ENCODE data around the gene OTOS. TPM values are rescaled to one million over a fixed set of nuclear protein-coding genes. Genes with fewer than 3 reads are reported as not detected.

OTOS gene
- total RNA-seq, 1 donor from 2014 or later, result not detected

DNA sequence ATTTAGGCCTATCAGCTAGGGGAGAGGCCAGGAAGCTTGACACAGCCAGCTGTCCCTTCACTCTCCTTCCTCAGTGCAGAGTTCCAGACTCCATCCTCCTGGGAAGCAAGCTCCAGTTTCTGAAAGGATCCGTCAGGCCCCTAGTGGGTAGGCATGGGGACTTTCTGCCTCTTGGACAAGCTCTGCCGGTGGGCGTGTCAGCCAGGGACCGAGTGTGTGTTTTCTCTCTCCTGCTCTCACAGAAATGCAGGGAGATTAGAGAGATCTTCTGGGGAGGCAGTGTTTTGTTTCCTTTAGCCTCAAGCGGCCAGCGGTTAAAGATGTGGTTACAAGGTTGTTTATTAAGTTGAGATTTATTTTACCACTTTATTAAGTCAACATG is 29.9 kb upstream of the OTOS start:
- TF ChIP-seq, protein P1, sequence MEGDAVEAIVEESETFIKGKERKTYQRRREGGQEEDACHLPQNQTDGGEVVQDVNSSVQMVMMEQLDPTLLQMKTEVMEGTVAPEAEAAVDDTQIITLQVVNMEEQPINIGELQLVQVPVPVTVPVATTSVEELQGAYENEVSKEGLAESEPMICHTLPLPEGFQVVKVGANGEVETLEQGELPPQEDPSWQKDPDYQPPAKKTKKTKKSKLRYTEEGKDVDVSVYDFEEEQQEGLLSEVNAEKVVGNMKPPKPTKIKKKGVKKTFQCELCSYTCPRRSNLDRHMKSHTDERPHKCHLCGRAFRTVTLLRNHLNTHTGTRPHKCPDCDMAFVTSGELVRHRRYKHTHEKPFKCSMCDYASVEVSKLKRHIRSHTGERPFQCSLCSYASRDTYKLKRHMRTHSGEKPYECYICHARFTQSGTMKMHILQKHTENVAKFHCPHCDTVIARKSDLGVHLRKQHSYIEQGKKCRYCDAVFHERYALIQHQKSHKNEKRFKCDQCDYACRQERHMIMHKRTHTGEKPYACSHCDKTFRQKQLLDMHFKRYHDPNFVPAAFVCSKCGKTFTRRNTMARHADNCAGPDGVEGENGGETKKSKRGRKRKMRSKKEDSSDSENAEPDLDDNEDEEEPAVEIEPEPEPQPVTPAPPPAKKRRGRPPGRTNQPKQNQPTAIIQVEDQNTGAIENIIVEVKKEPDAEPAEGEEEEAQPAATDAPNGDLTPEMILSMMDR (IDR thresholded peaks at IDR 0.05), result no peak
- no peak overlapping the region for H3K4me3 ChIP-seq
- H3K4me1 ChIP-seq, result no peaks in the 10 kb centered on the region
- intact Hi-C loops (cut with DNase I), result no loop called here
- H3K27ac ChIP-seq, result no peak overlapping the region
- H3K9me3 ChIP-seq, result no peaks in the 10 kb centered on the region
- ATAC-seq (no peak), DNase-seq (peak; percentile 53)
- peaks cover 9% of the 10 kb centered on the region for H3K27me3 ChIP-seq
- H3K36me3 ChIP-seq, result no peaks in the 10 kb centered on the region

DNA sequence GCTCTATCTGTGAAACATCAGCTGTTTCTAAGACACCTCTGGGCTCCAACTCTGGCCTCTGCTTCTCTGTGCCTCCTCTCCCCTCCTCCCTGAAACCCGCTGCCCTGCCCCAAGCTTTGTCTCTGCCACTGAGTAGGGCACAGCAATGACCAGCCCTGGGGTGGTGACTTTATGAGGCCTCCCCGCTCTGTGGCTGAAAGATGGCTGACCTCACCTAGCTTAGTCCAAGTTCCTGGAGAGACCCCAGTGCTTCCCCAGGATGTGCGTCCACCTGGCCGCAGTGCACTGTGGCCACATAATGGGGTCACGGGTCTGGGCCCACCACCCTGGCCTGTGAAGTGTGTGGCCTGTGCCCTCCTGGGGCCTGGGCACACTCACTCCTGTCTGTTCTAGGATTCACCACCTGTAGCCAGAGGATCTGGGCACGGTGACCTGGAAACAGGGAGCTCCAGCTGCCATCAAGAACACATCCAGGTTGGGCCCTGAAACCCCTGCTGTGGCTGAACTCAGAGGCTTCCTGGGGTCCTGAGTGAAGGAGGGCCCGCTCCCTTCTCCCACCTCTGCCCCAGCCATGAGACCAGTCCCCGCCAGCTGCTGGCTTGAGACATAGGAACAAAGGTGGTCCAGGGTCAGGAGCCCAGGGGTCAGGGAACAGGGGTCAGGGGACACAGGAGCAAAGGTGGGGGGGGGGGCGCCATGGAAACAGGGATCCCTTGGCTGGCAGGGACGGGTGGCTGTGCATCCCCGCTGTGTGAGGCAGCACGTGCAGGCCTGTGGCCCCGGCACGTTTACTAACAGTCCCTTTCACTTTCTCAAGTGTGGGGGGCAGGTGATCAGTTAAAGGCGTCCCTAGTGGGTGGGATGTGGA is 29.3 kb upstream of the OTOS start:
- intact Hi-C loops (cut with DNase I), result no loop called here

DNA sequence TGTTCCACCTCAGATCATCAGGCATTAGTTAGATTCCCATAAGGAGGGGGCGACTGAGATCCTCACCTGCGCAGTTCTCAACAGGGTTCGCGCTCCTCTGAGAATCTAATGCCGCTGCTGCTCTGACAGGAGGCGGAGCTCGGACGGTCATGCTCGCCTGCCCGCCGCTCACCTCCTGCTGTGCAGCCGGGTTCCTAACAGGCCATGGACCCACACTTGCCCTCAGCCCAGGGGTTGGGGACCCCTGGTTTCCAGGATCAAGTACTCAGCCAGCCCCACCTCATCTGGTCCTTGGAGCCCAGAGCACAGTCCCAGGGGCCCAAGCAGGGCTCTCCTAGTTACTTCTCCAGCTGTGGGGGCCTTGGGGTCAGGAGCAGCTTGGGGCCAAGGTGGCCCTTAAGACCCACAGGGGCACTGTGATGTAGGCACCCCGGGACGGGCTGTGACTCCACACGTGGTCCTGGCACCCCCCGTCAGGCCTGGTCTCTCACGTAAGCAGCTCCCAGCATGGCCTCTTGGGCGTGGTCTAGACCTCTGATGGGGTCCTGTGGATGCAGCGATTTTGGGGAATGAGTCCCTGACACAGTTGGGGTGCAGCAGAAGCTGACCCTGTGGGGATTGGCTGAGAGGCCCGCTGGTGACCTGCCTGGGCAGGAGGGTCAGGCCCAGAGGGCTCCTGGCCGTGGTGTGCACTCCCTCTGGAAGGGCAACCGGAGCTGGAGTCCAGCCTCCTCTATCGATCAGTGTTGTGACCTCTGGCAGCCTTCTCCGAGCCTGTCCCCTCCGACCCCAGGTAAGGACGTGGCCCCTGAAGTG is 28.3 kb upstream of the OTOS start:
- TF ChIP-seq, protein P1 (IDR thresholded peaks at IDR 0.05), result no peak
- H3K4me3 ChIP-seq, result no peak overlapping the region
- no peaks in the 10 kb centered on the region for H3K36me3 ChIP-seq
- ATAC-seq (no peak), DNase-seq (peak; percentile 58)
- no peaks in the 10 kb centered on the region for H3K4me1 ChIP-seq
- no peaks in the 10 kb centered on the region for H3K9me3 ChIP-seq
- H3K27ac ChIP-seq, result no peak overlapping the region
- intact Hi-C loops (cut with DNase I), result no loop called here
- H3K27me3 ChIP-seq, result peaks cover 9% of the 10 kb centered on the region

More for the DNA sequence above, 29.3 kb upstream of the OTOS start:
- no peaks in the 10 kb centered on the region for H3K9me3 ChIP-seq
- H3K4me3 ChIP-seq, result no peak overlapping the region
- H3K4me1 ChIP-seq, result no peaks in the 10 kb centered on the region
- peak; percentile 59 for DNase-seq
- H3K36me3 ChIP-seq, result no peaks in the 10 kb centered on the region
- TF ChIP-seq, protein P1 (IDR thresholded peaks at IDR 0.05), result no peak
- ATAC-seq, result no peak
- peaks cover 9% of the 10 kb centered on the region for H3K27me3 ChIP-seq
- no peak overlapping the region for H3K27ac ChIP-seq

DNA sequence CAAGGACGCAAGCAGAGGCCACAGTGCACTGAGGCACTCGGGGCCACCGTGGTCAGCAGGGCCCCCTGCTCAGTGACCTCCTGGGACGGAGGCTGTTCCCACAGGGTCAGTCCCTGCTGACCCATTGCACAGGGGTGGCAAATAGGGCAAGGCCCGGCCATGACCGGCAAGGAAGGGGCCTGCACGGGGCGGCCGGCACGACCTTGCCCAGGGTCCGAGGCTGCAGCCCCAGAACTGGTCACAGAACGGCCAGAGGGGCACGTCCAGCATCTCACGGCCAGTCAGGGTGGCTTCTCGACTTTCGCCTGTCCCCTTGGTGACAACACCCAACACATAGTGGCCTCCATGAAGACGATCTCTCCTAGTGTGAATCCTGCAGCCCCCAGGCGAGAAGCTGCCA is 27.6 kb upstream of the OTOS start:
- H3K27me3 ChIP-seq, result peaks cover 9% of the 10 kb centered on the region
- TF ChIP-seq, protein P1 (IDR thresholded peaks at IDR 0.05), result no peak
- ATAC-seq, result no peak
- H3K4me3 ChIP-seq, result no peak overlapping the region
- intact Hi-C loops (cut with DNase I), result no loop called here
- DNase-seq, result peak; percentile 29
- no peak overlapping the region for H3K27ac ChIP-seq
- H3K36me3 ChIP-seq, result no peaks in the 10 kb centered on the region
- no peaks in the 10 kb centered on the region for H3K4me1 ChIP-seq
- no peaks in the 10 kb centered on the region for H3K9me3 ChIP-seq

DNA sequence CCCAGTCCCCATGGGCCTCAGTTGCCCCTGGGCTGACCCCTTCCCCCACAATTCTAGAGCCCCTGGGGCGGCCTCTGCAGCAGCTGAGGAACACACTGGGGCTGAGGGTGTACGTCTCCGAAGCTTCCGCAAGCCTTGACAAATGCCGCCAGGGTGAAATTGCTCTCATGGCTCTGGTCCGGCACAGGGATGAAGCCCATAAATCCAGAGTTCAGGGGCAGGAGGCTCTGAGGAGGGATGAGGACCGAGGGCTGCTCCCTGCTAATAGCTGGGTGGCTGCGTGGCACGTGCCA is 27.1 kb upstream of the OTOS start:
- Histone ChIP-seq H3K27ac (no peak overlapping the region), H3K9me3 (no peaks in the 10 kb centered on the region), H3K36me3 (no peaks in the 10 kb centered on the region), H3K4me3 (no peak overlapping the region), H3K4me1 (no peaks in the 10 kb centered on the region), H3K27me3 (peaks cover 9% of the 10 kb centered on the region)
- TF ChIP-seq, protein P1 (IDR thresholded peaks at IDR 0.05), result no peak
- intact Hi-C loops (cut with DNase I), result no loop called here
- no peak for ATAC-seq
- DNase-seq, result peak; percentile 52
